Astrocyte (in vitro differentiated cells and primary cell): ENCODE measurements around the gene IFI16. TPM values are rescaled to one million over a fixed set of nuclear protein-coding genes. Genes with fewer than 3 reads are reported as not detected.

Source experiments
- DNase-seq: peaks from one replicate; pipeline ENCODE4 v3.0.0-alpha.2; 2010; ENCODE audit warnings: low read depth
- FAIRE-seq: peaks from 2 replicates; lab custom pipeline; 2011; peaks lifted over from hg19 to GRCh38; lab: Jason Lieb, UNC
- H2AFZ ChIP-seq: 2 replicates; pipeline ENCODE4 v1.6.0; 2012; ENCODE audit warnings: low read depth, low read length, inconsistent platforms
- H3K27ac ChIP-seq: 2 replicates; pipeline ENCODE4 v1.5.1; 2011; ENCODE audit warnings: low read depth, low read length, inconsistent platforms
- H3K27me3 ChIP-seq: 2 replicates; pipeline ENCODE4 v1.6.0; 2011; ENCODE audit warnings: low read length, inconsistent platforms; ENCODE audit not compliant: insufficient read depth
- H3K36me3 ChIP-seq: 2 replicates; pipeline ENCODE4 v1.5.1; 2011; ENCODE audit warnings: low read length, inconsistent platforms; ENCODE audit not compliant: insufficient read depth
- H3K4me1 ChIP-seq: 2 replicates; pipeline ENCODE4 v1.5.1; 2011; ENCODE audit warnings: low read length, inconsistent platforms; ENCODE audit not compliant: insufficient read depth
- H3K4me2 ChIP-seq: 2 replicates; pipeline ENCODE4 v1.6.0; 2012; ENCODE audit warnings: low read length, inconsistent platforms
- H3K4me3 ChIP-seq: 2 replicates; pipeline ENCODE4 v1.5.1; 2011; ENCODE audit warnings: low read depth, mild to moderate bottlenecking, low read length, inconsistent platforms; ENCODE audit not compliant: insufficient read depth
- H3K79me2 ChIP-seq: 2 replicates; pipeline ENCODE4 v1.6.0; 2012; ENCODE audit warnings: mild to moderate bottlenecking, low read length, inconsistent platforms; ENCODE audit not compliant: insufficient read depth
- H3K9ac ChIP-seq: 2 replicates; pipeline ENCODE4 v1.6.0; 2012; ENCODE audit warnings: mild to moderate bottlenecking, low read length, inconsistent platforms
- H3K9me3 ChIP-seq: 2 replicates; pipeline ENCODE4 v1.5.1; 2012; ENCODE audit warnings: low read depth, mild to moderate bottlenecking, low read length, inconsistent platforms; ENCODE audit not compliant: insufficient read depth
- H4K20me1 ChIP-seq: 2 replicates; pipeline ENCODE4 v1.6.0; 2012; ENCODE audit warnings: low read length, inconsistent platforms; ENCODE audit not compliant: insufficient read depth
- H3K27ac Mint-ChIP-seq: one replicate; pipeline ENCODE4 v1.8.0; 2021; ENCODE audit warnings: mild to moderate bottlenecking, mixed read lengths; ENCODE audit not compliant: unreplicated experiment
- H3K27me3 Mint-ChIP-seq: one replicate; pipeline ENCODE4 v1.8.0; 2021; ENCODE audit warnings: low read depth, mixed read lengths; ENCODE audit not compliant: unreplicated experiment
- H3K36me3 Mint-ChIP-seq: one replicate; pipeline ENCODE4 v1.8.0; 2021; ENCODE audit warnings: low read depth, mixed read lengths; ENCODE audit not compliant: unreplicated experiment
- H3K4me1 Mint-ChIP-seq: one replicate; pipeline ENCODE4 v1.8.0; 2021; ENCODE audit warnings: low read depth, mixed read lengths; ENCODE audit not compliant: unreplicated experiment
- H3K4me3 Mint-ChIP-seq: one replicate; pipeline ENCODE4 v1.8.0; 2021; ENCODE audit warnings: mild to moderate bottlenecking, moderate library complexity, mixed read lengths; ENCODE audit not compliant: unreplicated experiment
- H3K9me3 Mint-ChIP-seq: one replicate; pipeline ENCODE4 v1.8.0; 2021; ENCODE audit warnings: mild to moderate bottlenecking, mixed read lengths; ENCODE audit not compliant: unreplicated experiment
- EZH2 ChIP-seq: IDR thresholded peaks from 2 replicates; pipeline ENCODE4 v1.6.1; 2012; ENCODE audit warnings: mild to moderate bottlenecking, low read length, inconsistent platforms; ENCODE audit not compliant: insufficient read depth
- total RNA-seq: library from RNA; stranded (reverse); gene quantifications from 2 replicates; pipeline ENCODE4 v1.2.1, GENCODE V29; 2021
- TF ChIP-seq, protein P1 (sequence below): IDR thresholded peaks from 2 replicates; pipeline ENCODE4 v1.5.1; 2011; ENCODE audit warnings: low read depth, mild to moderate bottlenecking, inconsistent platforms, low read length, moderate library complexity; ENCODE audit not compliant: insufficient read depth

IFI16 gene
- total RNA-seq, 1 donor from 2014 or later: 109 TPM

GRCh38 chr1:159030311-159030710 is 20.6 kb downstream of the IFI16 start:
- H2AFZ ChIP-seq: no peak overlapping the region
- H3K27ac ChIP-seq: no peak overlapping the region
- no peaks in the 10 kb centered on the region for H3K4me1 Mint-ChIP-seq
- H3K4me2 ChIP-seq: no peak overlapping the region
- no peak overlapping the region for H3K4me3 Mint-ChIP-seq
- no peak overlapping the region for H3K27ac Mint-ChIP-seq
- no peak for DNase-seq
- no peak for TF ChIP-seq EZH2
- TF ChIP-seq, protein P1, sequence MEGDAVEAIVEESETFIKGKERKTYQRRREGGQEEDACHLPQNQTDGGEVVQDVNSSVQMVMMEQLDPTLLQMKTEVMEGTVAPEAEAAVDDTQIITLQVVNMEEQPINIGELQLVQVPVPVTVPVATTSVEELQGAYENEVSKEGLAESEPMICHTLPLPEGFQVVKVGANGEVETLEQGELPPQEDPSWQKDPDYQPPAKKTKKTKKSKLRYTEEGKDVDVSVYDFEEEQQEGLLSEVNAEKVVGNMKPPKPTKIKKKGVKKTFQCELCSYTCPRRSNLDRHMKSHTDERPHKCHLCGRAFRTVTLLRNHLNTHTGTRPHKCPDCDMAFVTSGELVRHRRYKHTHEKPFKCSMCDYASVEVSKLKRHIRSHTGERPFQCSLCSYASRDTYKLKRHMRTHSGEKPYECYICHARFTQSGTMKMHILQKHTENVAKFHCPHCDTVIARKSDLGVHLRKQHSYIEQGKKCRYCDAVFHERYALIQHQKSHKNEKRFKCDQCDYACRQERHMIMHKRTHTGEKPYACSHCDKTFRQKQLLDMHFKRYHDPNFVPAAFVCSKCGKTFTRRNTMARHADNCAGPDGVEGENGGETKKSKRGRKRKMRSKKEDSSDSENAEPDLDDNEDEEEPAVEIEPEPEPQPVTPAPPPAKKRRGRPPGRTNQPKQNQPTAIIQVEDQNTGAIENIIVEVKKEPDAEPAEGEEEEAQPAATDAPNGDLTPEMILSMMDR: no peak
- H3K9me3 Mint-ChIP-seq: no peaks in the 10 kb centered on the region
- H3K36me3 ChIP-seq: peaks cover 30% of the 10 kb centered on the region
- H3K27me3 Mint-ChIP-seq: no peaks in the 10 kb centered on the region
- no peak overlapping the region for H3K4me3 ChIP-seq
- H3K9me3 ChIP-seq: no peaks in the 10 kb centered on the region
- no peaks in the 10 kb centered on the region for H3K27me3 ChIP-seq
- H3K36me3 Mint-ChIP-seq: peaks cover 38% of the 10 kb centered on the region
- H4K20me1 ChIP-seq: peaks cover 11% of the 10 kb centered on the region
- no peak for FAIRE-seq
- H3K9ac ChIP-seq: no peak overlapping the region
- H3K4me1 ChIP-seq: peaks cover 2% of the 10 kb centered on the region
- peaks cover 49% of the 10 kb centered on the region for H3K79me2 ChIP-seq

DNA sequence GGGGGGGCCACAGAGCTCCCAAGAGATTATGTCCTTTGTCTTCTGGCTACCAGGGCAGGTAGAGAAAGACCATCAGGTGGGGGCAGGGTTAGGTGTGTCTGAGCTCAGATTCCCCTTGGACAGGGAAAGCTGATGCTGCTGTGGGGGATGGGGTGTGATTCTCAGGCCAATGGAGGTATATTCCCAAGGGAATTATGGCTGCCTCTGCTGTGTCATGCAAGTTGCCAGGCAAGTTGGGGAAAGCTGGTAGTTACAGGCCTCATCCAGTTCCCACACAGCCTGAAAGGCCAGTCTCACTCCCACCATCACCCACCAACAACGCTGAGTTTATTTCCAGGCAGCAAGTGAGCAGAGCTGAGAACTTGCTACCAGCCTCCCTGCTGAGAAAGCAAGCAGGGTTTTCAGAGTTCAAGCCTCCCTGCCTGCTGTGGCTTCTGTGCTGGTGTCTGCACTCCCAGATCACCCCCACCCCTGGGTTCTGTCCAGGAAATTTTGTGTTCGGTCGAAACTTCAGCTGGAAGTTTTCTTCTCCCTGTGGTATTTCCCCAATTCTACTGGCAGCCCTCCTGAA is 21.3 kb downstream of the IFI16 start:
- TF ChIP-seq EZH2: no peak
- TF ChIP-seq, protein P1: no peak
- H3K4me2 ChIP-seq: no peak overlapping the region
- H3K79me2 ChIP-seq: peaks cover 46% of the 10 kb centered on the region
- FAIRE-seq: no peak
- no peak overlapping the region for H3K27ac ChIP-seq
- H3K36me3 Mint-ChIP-seq: peaks cover 35% of the 10 kb centered on the region
- no peaks in the 10 kb centered on the region for H3K9me3 ChIP-seq
- H3K9ac ChIP-seq: no peak overlapping the region
- H3K4me3 Mint-ChIP-seq: no peak overlapping the region
- H3K36me3 ChIP-seq: peaks cover 31% of the 10 kb centered on the region
- H3K4me1 ChIP-seq: peaks cover 2% of the 10 kb centered on the region
- H4K20me1 ChIP-seq: peaks cover 11% of the 10 kb centered on the region
- H3K27me3 ChIP-seq: no peaks in the 10 kb centered on the region
- H3K27ac Mint-ChIP-seq: peak overlapping the region; percentile 42
- H2AFZ ChIP-seq: no peak overlapping the region
- no peaks in the 10 kb centered on the region for H3K27me3 Mint-ChIP-seq
- no peaks in the 10 kb centered on the region for H3K9me3 Mint-ChIP-seq
- no peak for DNase-seq
- H3K4me3 ChIP-seq: no peak overlapping the region
- no peaks in the 10 kb centered on the region for H3K4me1 Mint-ChIP-seq

DNA sequence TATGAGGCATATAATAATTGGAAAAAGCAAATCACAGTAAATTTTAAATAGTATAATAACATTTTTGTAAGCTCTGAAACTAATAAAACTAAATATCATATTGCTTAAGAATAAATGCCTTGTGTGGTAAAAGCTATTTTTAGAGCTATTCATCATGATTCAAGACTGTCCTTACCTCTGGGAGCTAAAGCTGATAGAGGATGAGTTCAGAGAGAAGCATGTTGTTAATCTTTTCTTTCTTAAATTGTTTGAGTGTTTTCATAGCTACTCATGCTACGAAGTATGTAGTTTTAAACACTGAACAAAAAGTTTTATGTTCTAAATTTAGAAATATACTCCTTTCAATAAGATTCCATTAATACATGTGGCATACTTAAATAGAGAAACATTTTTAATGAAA is 30.5 kb downstream of the IFI16 start:
- no peak overlapping the region for H3K27ac Mint-ChIP-seq
- peaks cover 20% of the 10 kb centered on the region for H3K36me3 ChIP-seq
- FAIRE-seq (no peak), DNase-seq (peak; percentile 81)
- no peaks in the 10 kb centered on the region for H3K9me3 ChIP-seq
- no peak overlapping the region for H3K4me3 ChIP-seq
- H3K27me3 Mint-ChIP-seq: no peaks in the 10 kb centered on the region
- no peak overlapping the region for H3K4me3 Mint-ChIP-seq
- H3K4me2 ChIP-seq: peak overlapping the region; percentile 51
- H3K9me3 Mint-ChIP-seq: no peaks in the 10 kb centered on the region
- H3K36me3 Mint-ChIP-seq: peaks cover 17% of the 10 kb centered on the region
- no peaks in the 10 kb centered on the region for H4K20me1 ChIP-seq
- no peak for TF ChIP-seq EZH2
- H3K27ac ChIP-seq: peak overlapping the region; percentile 84
- no peak overlapping the region for H2AFZ ChIP-seq
- H3K4me1 ChIP-seq: peaks cover 19% of the 10 kb centered on the region
- peaks cover 16% of the 10 kb centered on the region for H3K4me1 Mint-ChIP-seq
- H3K27me3 ChIP-seq: no peaks in the 10 kb centered on the region
- H3K79me2 ChIP-seq: no peaks in the 10 kb centered on the region
- peak overlapping the region; percentile 28 for H3K9ac ChIP-seq
